Mucosa of descending colon (tissue), 3 donors: ENCODE data around the gene MIX23. TPM values are rescaled to one million over a fixed set of nuclear protein-coding genes. Genes with fewer than 3 reads are reported as not detected.

Experiments
- ATAC-seq: fragments of 200-7000 bp; cut with Tn5 transposase; one replicate; pipeline ENCODE4 v1.9.1; 2020; ENCODE audit warnings: mild to moderate bottlenecking, moderate library complexity
- DNase-seq, 3 donors: peaks; one replicate each; pipeline ENCODE4 v3.0.0-alpha.2; 2020
- H3K36me3 ChIP-seq: fragments of 200-600 bp; one replicate; pipeline ENCODE4 v1.8.0; 2021; ENCODE audit warnings: low read depth, mild to moderate bottlenecking
- H3K4me1 ChIP-seq: fragments of 200-600 bp; one replicate; pipeline ENCODE4 v1.8.0; 2021; ENCODE audit warnings: low read depth, mild to moderate bottlenecking
- H3K4me3 ChIP-seq: fragments of 200-600 bp; one replicate; pipeline ENCODE4 v1.8.0; 2021; ENCODE audit warnings: mild to moderate bottlenecking
- H3K9me3 ChIP-seq: fragments of 200-600 bp; one replicate; pipeline ENCODE4 v1.8.0; 2021; ENCODE audit warnings: mild to moderate bottlenecking
- intact Hi-C, 2 donors: fragments of 100-400 bp; cut with DNase I in 1 of 2; cut with micrococcal nuclease in 1 of 2; formaldehyde crosslinking; loops; one replicate each; pipeline versions ENCODE4 v1.11.0 to v1.11.1; 2022; cut with DNase I, micrococcal nuclease
- long read RNA-seq, 2 donors: library from polyadenylated mRNA; unstranded; transcript quantifications; one replicate each; pipeline ENCODE4 v2.0.0, GENCODE V29; 2019 to 2021
- total RNA-seq, 3 donors: library from RNA; stranded (reverse); fragmentation: NEBNext Ultra II Directional in 2 of 3; extraction: Animal tissue kit (Norgen Biotek cat#: 25700) in 2 of 3; gene quantifications; one replicate each; pipeline versions ENCODE4 v1.2.1 to v1.2.4, GENCODE V29; 2021 to 2023
- TF ChIP-seq, protein P1 (sequence below): fragments of 200-600 bp; IDR thresholded peaks from one replicate; pipeline ENCODE4 v1.8.0; 2022; ENCODE audit warnings: antibody characterized with exemption, mild to moderate bottlenecking
- donor health status: DM: no; HTN: no; CAD: no; lungs with moderate emphysema.
- donor health status: DM: no; HTN: no; CAD: no.
- donor health status: DM: no; HTN: yes; CAD: no.

MIX23 gene
- 10 to 100 TPM; 27.5 to 37.7 (median 33.2) TPM for total RNA-seq
- long read RNA-seq, donor 1, partial matches to known transcripts = 0 of 6 reads
- long read RNA-seq, donor 1, other reads (novel, unspliced or antisense) = 3 of 6 reads
- long read RNA-seq, donor 2, transcript CCDC58-201 (5 exons, 720 nt) = major isoform, 17 of 25 reads
- long read RNA-seq, donor 2, partial matches to known transcripts = 1 of 25 reads
- long read RNA-seq, donor 2, other reads (novel, unspliced or antisense) = 5 of 25 reads

DNA sequence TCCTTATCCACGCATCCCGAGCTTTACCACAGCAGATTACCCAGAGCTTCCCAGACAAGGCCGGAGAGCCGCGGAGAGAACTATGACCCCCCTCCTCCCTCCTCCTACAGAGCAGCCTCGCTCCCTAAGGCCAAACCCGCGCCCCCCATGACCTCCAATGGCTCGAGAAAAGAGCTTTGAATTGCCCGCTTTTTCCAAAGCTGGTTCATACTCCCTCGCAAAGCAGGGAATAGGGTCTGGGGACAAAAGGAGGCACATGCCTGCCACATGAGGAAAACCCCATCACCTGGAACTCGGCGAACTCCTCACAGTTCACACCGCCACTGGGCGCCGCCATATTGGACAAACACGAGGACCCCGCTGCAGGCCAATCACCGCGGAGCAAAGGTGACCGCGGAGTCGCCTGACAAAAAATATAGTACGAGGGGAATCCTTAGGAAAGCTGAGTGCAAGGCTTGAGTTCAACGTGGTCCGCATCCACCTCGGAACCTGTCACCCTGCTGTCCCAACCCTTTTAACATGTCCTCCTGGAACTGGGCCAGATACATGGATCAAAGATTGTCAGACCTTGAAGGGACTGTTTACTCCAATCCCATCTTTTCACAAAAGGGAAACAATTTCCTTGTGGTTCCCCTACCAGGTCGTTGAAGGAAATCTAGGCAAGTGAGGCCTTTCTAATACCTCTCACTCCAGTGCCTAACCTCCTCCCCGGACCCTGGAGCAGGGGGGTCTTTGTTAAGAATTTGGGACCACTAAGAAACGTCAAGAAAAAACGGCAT is at the start of gene MIX23:
Gene MIX23, minus strand, starts transcription at position 344 of the 779 bp plus-strand sequence. Its CDS starts 7 bp downstream, at position 337.
- Histone ChIP-seq H3K4me3 (peak within 1 kb of the TSS; percentile 56), H3K36me3 (no peaks in the 10 kb centered on the region), H3K4me1 (peaks cover 22% of the 10 kb centered on the region), H3K9me3 (no peaks in the 10 kb centered on the region)
- TF ChIP-seq, protein P1, sequence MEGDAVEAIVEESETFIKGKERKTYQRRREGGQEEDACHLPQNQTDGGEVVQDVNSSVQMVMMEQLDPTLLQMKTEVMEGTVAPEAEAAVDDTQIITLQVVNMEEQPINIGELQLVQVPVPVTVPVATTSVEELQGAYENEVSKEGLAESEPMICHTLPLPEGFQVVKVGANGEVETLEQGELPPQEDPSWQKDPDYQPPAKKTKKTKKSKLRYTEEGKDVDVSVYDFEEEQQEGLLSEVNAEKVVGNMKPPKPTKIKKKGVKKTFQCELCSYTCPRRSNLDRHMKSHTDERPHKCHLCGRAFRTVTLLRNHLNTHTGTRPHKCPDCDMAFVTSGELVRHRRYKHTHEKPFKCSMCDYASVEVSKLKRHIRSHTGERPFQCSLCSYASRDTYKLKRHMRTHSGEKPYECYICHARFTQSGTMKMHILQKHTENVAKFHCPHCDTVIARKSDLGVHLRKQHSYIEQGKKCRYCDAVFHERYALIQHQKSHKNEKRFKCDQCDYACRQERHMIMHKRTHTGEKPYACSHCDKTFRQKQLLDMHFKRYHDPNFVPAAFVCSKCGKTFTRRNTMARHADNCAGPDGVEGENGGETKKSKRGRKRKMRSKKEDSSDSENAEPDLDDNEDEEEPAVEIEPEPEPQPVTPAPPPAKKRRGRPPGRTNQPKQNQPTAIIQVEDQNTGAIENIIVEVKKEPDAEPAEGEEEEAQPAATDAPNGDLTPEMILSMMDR = no peak
- DNase-seq (peak; percentile 91 to 93 (median 91)), ATAC-seq (peak; percentile 82)
- intact Hi-C loops = no loop called here

- no peaks in the 10 kb centered on the region for H3K36me3 ChIP-seq
- DNase-seq = no peak
- TF ChIP-seq, protein P1 = no peak
- intact Hi-C loops = no loop called here
- ATAC-seq = no peak
- H3K4me3 ChIP-seq = no peak overlapping the region
- no peaks in the 10 kb centered on the region for H3K4me1 ChIP-seq
- H3K9me3 ChIP-seq = no peaks in the 10 kb centered on the region
Observed at GRCh38 chr3:122430371-122430770, 47.3 kb upstream of the MIX23 start.

GRCh38 chr3:122427857-122428471 is 44.9 kb upstream of the MIX23 start:
- intact Hi-C loops = no loop called here
- H3K36me3 ChIP-seq = no peaks in the 10 kb centered on the region

DNA sequence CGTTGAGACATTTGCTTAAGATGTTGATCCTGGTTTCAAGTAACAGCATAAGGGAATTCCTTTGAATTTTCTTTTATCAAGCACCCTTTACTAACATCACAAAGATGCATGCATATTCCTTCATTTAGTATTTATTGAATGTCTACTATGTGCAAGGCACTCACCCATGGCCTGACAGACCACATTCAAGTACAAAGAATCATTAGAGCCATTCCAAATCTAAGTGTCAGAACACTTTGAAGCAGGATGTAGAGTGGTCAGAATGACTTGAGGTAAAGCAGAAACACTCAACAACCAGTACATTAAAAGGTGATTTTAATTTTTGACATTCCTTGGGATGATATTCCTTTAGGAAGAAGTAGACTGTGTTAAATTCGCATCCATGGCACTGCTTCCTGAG is 38.8 kb upstream of the MIX23 start:
- intact Hi-C loops = no loop called here
- no peak for ATAC-seq
- no peak for DNase-seq
- H3K36me3 ChIP-seq = no peaks in the 10 kb centered on the region
- TF ChIP-seq, protein P1 = no peak
- peaks cover 7% of the 10 kb centered on the region for H3K4me1 ChIP-seq
- H3K4me3 ChIP-seq = no peak overlapping the region
- no peaks in the 10 kb centered on the region for H3K9me3 ChIP-seq

More at GRCh38 chr3:122427857-122428471, 44.9 kb upstream of the MIX23 start:
- DNase-seq = no peak
- TF ChIP-seq, protein P1 = no peak
- no peak overlapping the region for H3K4me3 ChIP-seq
- no peaks in the 10 kb centered on the region for H3K9me3 ChIP-seq
- no peaks in the 10 kb centered on the region for H3K4me1 ChIP-seq
- no peak for ATAC-seq

- H3K9me3 ChIP-seq = no peaks in the 10 kb centered on the region
- TF ChIP-seq, protein P1 = no peak
- peaks cover 8% of the 10 kb centered on the region for H3K4me1 ChIP-seq
- no peak for ATAC-seq
- intact Hi-C loops = no loop called here
- no peak overlapping the region for H3K4me3 ChIP-seq
- H3K36me3 ChIP-seq = no peaks in the 10 kb centered on the region
- DNase-seq = no peak
Observed at GRCh38 chr3:122421101-122421500, 38.1 kb upstream of the MIX23 start.
